C4-2B (cell line): Measurements from ENCODE around the gene XIRP2.

Source experiments
- CTCF ChIP-seq: fragments of 450-650 bp; conservative IDR thresholded peaks from 2 replicates; pipeline ENCODE4 v1.5.1; 2017; ENCODE audit warnings: mild to moderate bottlenecking
- ZFX ChIP-seq: fragments of 450-650 bp; IDR thresholded peaks from 2 replicates; pipeline ENCODE4 v1.6.1; 2017

- no peak for TF ChIP-seq CTCF
- TF ChIP-seq ZFX = no peak
Observed at GRCh38 chr2:167135706-167136105, 247.4 kb downstream of the XIRP2 start.
